ENCODE measurements around the gene KIAA1671. TPM values are rescaled to one million over a fixed set of nuclear protein-coding genes. Genes with fewer than 3 reads are reported as not detected.

KIAA1671 gene
- total RNA-seq, 2 donors from 2014 or later, result 82.5 to 94.3 TPM

DNA sequence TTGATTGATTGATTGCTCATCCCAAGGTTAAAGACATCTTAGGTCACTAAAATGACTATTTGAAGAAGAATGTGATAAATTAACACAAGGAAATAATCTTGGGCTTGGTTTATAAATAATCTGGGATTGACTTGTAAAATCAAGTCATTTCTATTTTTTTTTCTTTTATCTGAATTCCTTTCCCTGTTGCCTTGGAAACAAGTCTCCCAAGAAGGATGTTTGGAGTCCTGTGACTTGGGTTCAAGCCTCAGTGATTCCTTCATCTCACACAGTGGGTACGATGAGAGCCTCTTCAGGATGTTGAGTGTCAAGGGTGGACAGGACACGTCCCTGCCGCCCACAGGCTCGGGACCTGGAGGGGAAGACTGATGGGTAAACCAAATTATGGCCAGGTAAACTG lies 149.0 kb downstream of the KIAA1671 start:
- Histone ChIP-seq H3K9me3 (no peaks in the 10 kb centered on the region), H3K27me3 (no peaks in the 10 kb centered on the region), H3K9ac (ENCODE audit: low read depth in 2 of 2, low read length in 2 of 2) (no peak overlapping the region), H3K27ac (no peak overlapping the region), H3K4me1 (no peaks in the 10 kb centered on the region), H3K36me3 (no peaks in the 10 kb centered on the region), H3K4me3 (no peak overlapping the region)
- TF ChIP-seq, protein P1, sequence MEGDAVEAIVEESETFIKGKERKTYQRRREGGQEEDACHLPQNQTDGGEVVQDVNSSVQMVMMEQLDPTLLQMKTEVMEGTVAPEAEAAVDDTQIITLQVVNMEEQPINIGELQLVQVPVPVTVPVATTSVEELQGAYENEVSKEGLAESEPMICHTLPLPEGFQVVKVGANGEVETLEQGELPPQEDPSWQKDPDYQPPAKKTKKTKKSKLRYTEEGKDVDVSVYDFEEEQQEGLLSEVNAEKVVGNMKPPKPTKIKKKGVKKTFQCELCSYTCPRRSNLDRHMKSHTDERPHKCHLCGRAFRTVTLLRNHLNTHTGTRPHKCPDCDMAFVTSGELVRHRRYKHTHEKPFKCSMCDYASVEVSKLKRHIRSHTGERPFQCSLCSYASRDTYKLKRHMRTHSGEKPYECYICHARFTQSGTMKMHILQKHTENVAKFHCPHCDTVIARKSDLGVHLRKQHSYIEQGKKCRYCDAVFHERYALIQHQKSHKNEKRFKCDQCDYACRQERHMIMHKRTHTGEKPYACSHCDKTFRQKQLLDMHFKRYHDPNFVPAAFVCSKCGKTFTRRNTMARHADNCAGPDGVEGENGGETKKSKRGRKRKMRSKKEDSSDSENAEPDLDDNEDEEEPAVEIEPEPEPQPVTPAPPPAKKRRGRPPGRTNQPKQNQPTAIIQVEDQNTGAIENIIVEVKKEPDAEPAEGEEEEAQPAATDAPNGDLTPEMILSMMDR (IDR thresholded peaks at IDR 0.05), result no peak
- DNase-seq, result no peak
- intact Hi-C loops (cut with DNase I), result no loop called here

DNA sequence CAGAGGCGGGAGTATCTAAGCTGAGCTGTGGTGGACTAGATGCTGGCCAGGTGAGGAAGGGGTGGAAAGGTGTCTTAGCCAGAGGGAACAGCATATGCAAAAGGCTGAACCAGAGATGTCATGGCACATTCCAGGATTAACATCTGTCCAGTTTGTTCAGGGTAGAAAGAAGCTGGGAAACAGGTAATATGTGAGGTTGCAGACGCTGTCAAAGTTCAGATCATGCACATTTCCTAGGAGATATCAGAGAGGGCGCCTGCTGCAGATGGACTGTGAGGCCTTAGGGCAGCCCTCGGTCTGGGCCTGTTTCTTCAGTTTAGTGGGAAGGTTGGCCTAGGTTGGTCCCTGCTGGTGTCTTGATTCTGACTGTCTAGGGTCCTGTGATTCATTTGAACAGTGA lies 149.5 kb downstream of the KIAA1671 start:
- Histone ChIP-seq H3K27me3 (no peaks in the 10 kb centered on the region), H3K9me3 (no peaks in the 10 kb centered on the region), H3K27ac (no peak overlapping the region), H3K4me3 (no peak overlapping the region), H3K4me1 (no peaks in the 10 kb centered on the region), H3K36me3 (no peaks in the 10 kb centered on the region), H3K9ac (ENCODE audit: low read depth in 2 of 2, low read length in 2 of 2) (no peak overlapping the region)
- intact Hi-C loops (cut with DNase I), result no loop called here
- TF ChIP-seq, protein P1 (IDR thresholded peaks at IDR 0.05), result no peak
- no peak for DNase-seq

DNA sequence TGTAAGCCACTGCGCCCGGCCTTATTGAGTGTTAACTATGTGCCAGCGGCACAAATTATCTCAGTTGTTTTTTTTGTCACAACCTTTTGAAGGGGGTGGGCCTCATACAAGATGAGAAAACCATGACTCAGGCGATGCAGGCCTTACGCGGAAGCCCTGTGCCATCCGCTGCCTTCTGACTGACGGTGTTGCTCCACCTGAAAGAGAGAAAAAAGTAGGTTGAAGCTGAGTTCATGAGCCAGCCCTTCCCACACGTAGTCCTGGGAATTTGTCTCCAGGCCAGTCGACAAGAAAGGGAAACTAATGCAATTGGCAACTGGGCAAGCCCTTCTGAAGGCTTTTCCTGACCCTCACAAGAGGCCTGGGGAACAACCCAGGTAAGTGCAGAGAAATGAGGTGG lies 150.2 kb downstream of the KIAA1671 start:
- no peak for DNase-seq

DNA sequence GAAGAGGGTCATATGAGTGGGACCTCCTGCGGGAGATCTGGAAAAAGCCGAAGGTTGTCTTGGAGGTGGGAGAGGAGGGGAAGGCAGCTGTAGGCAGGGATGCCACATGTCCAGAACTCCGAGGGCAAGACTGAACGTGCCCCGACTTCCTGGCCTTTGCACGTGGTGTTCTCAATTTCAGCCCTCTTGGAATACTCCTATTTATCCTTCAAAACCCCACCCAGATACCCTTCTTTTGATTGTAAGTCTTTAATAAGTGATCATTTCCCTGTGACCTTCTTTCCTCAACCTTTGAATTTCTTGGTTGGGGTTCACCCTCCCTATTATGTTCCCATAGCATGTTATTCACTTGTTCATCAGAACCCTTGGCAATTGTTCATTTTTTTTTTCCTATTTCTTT lies 151.9 kb downstream of the KIAA1671 start:
- DNase-seq, result no peak
- no peaks in the 10 kb centered on the region for H3K36me3 ChIP-seq
- intact Hi-C loops (cut with DNase I), result no loop called here
- TF ChIP-seq, protein P1 (IDR thresholded peaks at IDR 0.05), result no peak
- no peak overlapping the region for H3K9ac ChIP-seq (ENCODE audit: low read depth in 2 of 2, low read length in 2 of 2)
- no peak overlapping the region for H3K4me3 ChIP-seq
- no peaks in the 10 kb centered on the region for H3K27me3 ChIP-seq
- H3K4me1 ChIP-seq, result no peaks in the 10 kb centered on the region
- no peak overlapping the region for H3K27ac ChIP-seq
- no peaks in the 10 kb centered on the region for H3K9me3 ChIP-seq

More for the DNA sequence above, 150.2 kb downstream of the KIAA1671 start:
- Histone ChIP-seq H3K27ac (no peak overlapping the region), H3K36me3 (no peaks in the 10 kb centered on the region), H3K27me3 (no peaks in the 10 kb centered on the region), H3K9me3 (no peaks in the 10 kb centered on the region), H3K4me3 (no peak overlapping the region), H3K4me1 (no peaks in the 10 kb centered on the region), H3K9ac (ENCODE audit: low read depth in 2 of 2, low read length in 2 of 2) (no peak overlapping the region)
- TF ChIP-seq, protein P1 (IDR thresholded peaks at IDR 0.05), result no peak
- intact Hi-C loops (cut with DNase I), result no loop called here

DNA sequence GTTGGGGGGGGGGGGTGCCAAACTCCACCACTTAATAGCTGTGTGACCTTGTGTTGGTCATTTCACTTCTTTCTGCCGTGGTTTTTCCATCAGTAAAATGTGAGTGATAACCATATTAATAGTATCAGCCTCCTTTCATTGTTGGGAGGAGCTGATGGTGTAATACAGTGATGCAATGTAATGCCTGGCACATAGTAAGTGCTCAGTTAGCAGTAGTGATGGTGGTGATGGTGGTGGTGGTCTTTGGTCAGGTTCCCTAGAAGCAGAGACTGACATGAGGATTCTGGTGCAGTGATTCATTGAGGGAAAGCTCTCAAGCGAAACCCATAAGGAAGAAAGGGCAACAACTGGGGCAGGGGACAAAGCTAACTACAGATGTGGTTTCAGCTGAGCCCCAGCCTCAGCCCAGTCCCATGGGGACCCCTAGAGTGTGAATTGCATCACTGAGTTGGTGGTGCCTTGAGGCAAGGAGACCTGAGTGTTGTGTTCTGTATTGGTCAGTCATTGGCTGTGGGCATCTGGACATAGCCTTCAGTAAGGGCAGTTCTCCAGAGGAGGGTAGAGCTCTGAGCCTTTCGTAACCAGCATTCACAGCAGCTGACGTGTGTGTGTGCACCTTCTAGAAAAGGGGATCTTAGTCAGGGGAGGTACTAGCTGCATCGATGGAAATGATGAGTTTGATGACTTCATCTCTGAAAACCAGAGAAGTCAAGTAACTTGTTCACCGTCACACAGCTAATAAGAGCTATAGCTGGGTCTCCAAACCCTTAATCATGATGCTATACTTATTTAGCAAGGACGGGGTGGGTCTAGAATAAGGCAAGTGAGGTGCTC lies 153.5 kb downstream of the KIAA1671 start:
- H3K4me1 ChIP-seq, result no peaks in the 10 kb centered on the region
- H3K9me3 ChIP-seq, result no peaks in the 10 kb centered on the region
- no peak overlapping the region for H3K4me3 ChIP-seq
- no peak overlapping the region for H3K9ac ChIP-seq (ENCODE audit: low read depth in 2 of 2, low read length in 2 of 2)
- H3K27ac ChIP-seq, result no peak overlapping the region
- no peak for DNase-seq
- H3K36me3 ChIP-seq, result no peaks in the 10 kb centered on the region
- intact Hi-C loops (cut with DNase I), result no loop called here
- TF ChIP-seq, protein P1 (IDR thresholded peaks at IDR 0.05), result no peak
- no peaks in the 10 kb centered on the region for H3K27me3 ChIP-seq

Data from colonic mucosa (tissue), 4 donors.